NT2/D1 (cell line): ENCODE data around the gene EIF3D.
A peak's percentile ranks its signal among the peaks of the same experiment; 100 is the strongest.

Experiments used
- DNase-seq: peaks from one replicate; pipeline ENCODE4 v3.0.0-alpha.2; 2011; ENCODE audit warnings: low read depth, low spot score
- H3K27me3 ChIP-seq: 2 replicates; pipeline ENCODE4 v1.6.0; 2011; ENCODE audit warnings: mild to moderate bottlenecking; ENCODE audit not compliant: insufficient read length, insufficient read depth
- H3K36me3 ChIP-seq: 2 replicates; pipeline ENCODE4 v1.6.1; 2011; ENCODE audit warnings: mild to moderate bottlenecking, low read length, mixed read lengths; ENCODE audit not compliant: insufficient read depth, insufficient read length
- H3K4me1 ChIP-seq: 2 replicates; pipeline ENCODE4 v1.5.1; 2011; ENCODE audit not compliant: insufficient read depth, insufficient read length
- H3K4me3 ChIP-seq: 2 replicates; pipeline ENCODE4 v1.5.1; 2011; ENCODE audit warnings: low read depth; ENCODE audit not compliant: insufficient read length
- H3K9ac ChIP-seq: 2 replicates; pipeline ENCODE4 v1.6.0; 2011; ENCODE audit warnings: low read depth; ENCODE audit not compliant: insufficient read length
- H3K9me3 ChIP-seq: 2 replicates; pipeline ENCODE4 v1.5.1; 2011; ENCODE audit warnings: mild to moderate bottlenecking, low read length; ENCODE audit not compliant: insufficient read depth
- SUZ12 ChIP-seq: IDR thresholded peaks from 2 replicates; pipeline ENCODE4 v1.6.1; 2011; ENCODE audit not compliant: insufficient read length, insufficient read depth; ENCODE audit errors: extremely low read depth
- YY1 ChIP-seq: IDR thresholded peaks from 2 replicates; pipeline ENCODE4 v1.6.1; 2011; ENCODE audit not compliant: insufficient read length, insufficient read depth
- ZNF274 ChIP-seq: IDR thresholded peaks from 2 replicates; pipeline ENCODE4 v1.6.1; 2011; ENCODE audit warnings: mild to moderate bottlenecking, low read depth, low read length

Gene EIF3D

DNA sequence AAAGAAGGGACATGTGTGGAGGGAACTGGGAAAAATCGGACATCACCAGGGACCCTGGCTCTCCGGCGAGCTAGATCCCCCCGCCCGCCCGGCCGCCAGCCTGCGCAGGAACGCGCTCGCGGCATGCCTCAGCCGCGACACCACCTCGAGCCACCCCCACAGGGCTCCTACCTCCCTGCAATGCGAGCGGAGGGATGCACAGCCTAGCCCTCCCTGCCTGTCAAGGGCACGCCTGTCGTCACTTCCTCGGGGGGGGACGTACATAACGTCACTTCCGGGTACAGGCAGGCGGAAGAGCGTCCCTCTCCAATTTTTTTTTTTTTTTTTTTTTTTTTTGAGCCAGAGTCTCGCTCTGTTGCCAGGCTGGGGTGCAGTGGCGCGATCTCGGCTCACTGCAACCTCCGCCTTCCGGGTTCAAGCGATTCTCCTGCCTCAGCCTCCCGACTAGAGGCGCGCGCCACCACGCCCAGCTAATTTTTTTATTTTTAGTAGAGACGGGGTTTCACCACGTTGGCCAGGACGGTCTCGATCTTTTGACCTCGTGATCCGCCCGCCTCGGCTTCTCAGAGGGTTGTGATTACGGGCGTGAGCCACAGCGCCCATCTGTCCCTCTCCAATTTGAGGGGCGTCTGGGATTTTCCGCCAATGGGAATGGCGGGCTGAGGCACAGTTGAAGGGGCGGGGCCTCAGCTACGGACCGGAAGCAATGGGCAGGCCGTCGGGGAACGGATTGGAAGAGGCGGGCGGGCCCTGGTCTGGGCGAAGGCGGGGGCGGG lies 47.4 kb downstream of the EIF3D start, which contains the start of gene TXN2:
Gene TXN2 (minus strand): TSS at position 248 of the 776 bp plus-strand sequence. CDS start 803 bp downstream, outside the sequence.
- H3K9ac ChIP-seq = peak within 1 kb of the TSS; percentile 76
- peak; percentile 83 for DNase-seq
- peaks cover 28% of the 10 kb centered on the region for H3K36me3 ChIP-seq
- no peak for TF ChIP-seq YY1
- TF ChIP-seq SUZ12 = no peak
- TF ChIP-seq ZNF274 = no peak
- H3K27me3 ChIP-seq = no peaks in the 10 kb centered on the region
- peaks cover 1% of the 10 kb centered on the region; the same call in 1 of the 2 replicates for H3K9me3 ChIP-seq
- peaks cover 2% of the 10 kb centered on the region for H3K4me1 ChIP-seq
- peak within 1 kb of the TSS; percentile 67 for H3K4me3 ChIP-seq

GRCh38 chr22:36480941-36481392 lies 48.0 kb downstream of the EIF3D start:
- H3K9me3 ChIP-seq = no peaks in the 10 kb centered on the region
- H3K27me3 ChIP-seq = no peaks in the 10 kb centered on the region
- DNase-seq = no peak
- TF ChIP-seq ZNF274 (no peak), SUZ12 (no peak), YY1 (no peak)
- H3K9ac ChIP-seq = peak overlapping the region; percentile 76
- peaks cover 27% of the 10 kb centered on the region for H3K36me3 ChIP-seq
- peak overlapping the region; percentile 67 for H3K4me3 ChIP-seq
- peaks cover 2% of the 10 kb centered on the region for H3K4me1 ChIP-seq

- H3K36me3 ChIP-seq = peaks cover 45% of the 10 kb centered on the region
- no peak for DNase-seq
- H3K9me3 ChIP-seq = no peaks in the 10 kb centered on the region
- H3K4me3 ChIP-seq = no peak overlapping the region
- TF ChIP-seq SUZ12 = no peak
- no peak for TF ChIP-seq YY1
- no peak for TF ChIP-seq ZNF274
- no peak overlapping the region for H3K9ac ChIP-seq
- H3K27me3 ChIP-seq = no peaks in the 10 kb centered on the region
- peaks cover 3% of the 10 kb centered on the region for H3K4me1 ChIP-seq
These were observed 50.0 kb downstream of the EIF3D start for GRCh38 chr22:36478966-36479365.

- no peaks in the 10 kb centered on the region for H3K9me3 ChIP-seq
- TF ChIP-seq YY1 = no peak
- no peak for TF ChIP-seq SUZ12
- TF ChIP-seq ZNF274 = no peak
- no peak for DNase-seq
- no peak overlapping the region for H3K9ac ChIP-seq
- H3K36me3 ChIP-seq = peaks cover 62% of the 10 kb centered on the region
- no peak overlapping the region for H3K4me3 ChIP-seq
- H3K27me3 ChIP-seq = no peaks in the 10 kb centered on the region
- peaks cover 1% of the 10 kb centered on the region for H3K4me1 ChIP-seq
These were observed 53.6 kb downstream of the EIF3D start for GRCh38 chr22:36475341-36475740.

- TF ChIP-seq YY1 = no peak
- no peak for TF ChIP-seq SUZ12
- TF ChIP-seq ZNF274 = no peak
- no peak overlapping the region for H3K9ac ChIP-seq
These were observed 56.3 kb downstream of the EIF3D start for GRCh38 chr22:36472689-36473088.

GRCh38 chr22:36471341-36471821 lies 57.6 kb downstream of the EIF3D start:
- H3K9ac ChIP-seq = peak overlapping the region; percentile 32
- no peak for TF ChIP-seq SUZ12
- TF ChIP-seq ZNF274 = no peak
- TF ChIP-seq YY1 = no peak
- no peak for DNase-seq
- peaks cover 4% of the 10 kb centered on the region for H3K4me1 ChIP-seq
- no peak overlapping the region for H3K4me3 ChIP-seq
- no peaks in the 10 kb centered on the region for H3K27me3 ChIP-seq
- H3K36me3 ChIP-seq = peaks cover 61% of the 10 kb centered on the region
- H3K9me3 ChIP-seq = no peaks in the 10 kb centered on the region

More at GRCh38 chr22:36472689-36473088, 56.3 kb downstream of the EIF3D start:
- Histone ChIP-seq H3K36me3 (peaks cover 56% of the 10 kb centered on the region), H3K4me1 (peaks cover 4% of the 10 kb centered on the region), H3K9me3 (no peaks in the 10 kb centered on the region), H3K4me3 (no peak overlapping the region), H3K27me3 (no peaks in the 10 kb centered on the region)
- no peak for DNase-seq

GRCh38 chr22:36470994-36471331 lies 58.0 kb downstream of the EIF3D start:
- H3K4me1 ChIP-seq = peaks cover 5% of the 10 kb centered on the region

More at GRCh38 chr22:36470994-36471331, 58.0 kb downstream of the EIF3D start:
- DNase-seq = no peak
- peaks cover 62% of the 10 kb centered on the region for H3K36me3 ChIP-seq
- no peaks in the 10 kb centered on the region for H3K27me3 ChIP-seq
- H3K9me3 ChIP-seq = no peaks in the 10 kb centered on the region
- no peak overlapping the region for H3K4me3 ChIP-seq
- no peak for TF ChIP-seq SUZ12
- TF ChIP-seq YY1 = no peak
- TF ChIP-seq ZNF274 = no peak
- no peak overlapping the region for H3K9ac ChIP-seq
